GM12873 (cell line): Measurements from ENCODE around the gene FHDC1.

Experiments
- CTCF ChIP-seq: IDR thresholded peaks from 2 replicates; pipeline ENCODE4 v1.5.1; 2012; ENCODE audit warnings: low read depth, mild to moderate bottlenecking, moderate library complexity, low read length, control low read depth; ENCODE audit not compliant: insufficient read depth; ENCODE audit errors: missing control alignments

Gene FHDC1

GRCh38 chr4:153008578-153009199 lies 72.6 kb downstream of the FHDC1 start:
- TF ChIP-seq CTCF, result no peak

GRCh38 chr4:153010146-153010545 lies 74.0 kb downstream of the FHDC1 start:
- no peak for TF ChIP-seq CTCF

GRCh38 chr4:153013202-153013977 lies 77.3 kb downstream of the FHDC1 start:
- no peak for TF ChIP-seq CTCF

GRCh38 chr4:153014460-153014859 lies 78.3 kb downstream of the FHDC1 start:
- no peak for TF ChIP-seq CTCF

GRCh38 chr4:153016592-153016991 lies 80.5 kb downstream of the FHDC1 start:
- TF ChIP-seq CTCF, result no peak

GRCh38 chr4:153018031-153018430 lies 81.9 kb downstream of the FHDC1 start:
- TF ChIP-seq CTCF, result no peak

GRCh38 chr4:153018684-153019083 lies 82.6 kb downstream of the FHDC1 start:
- TF ChIP-seq CTCF, result no peak
